ENCODE results near the gene CCDC182.

Gene CCDC182

DNA sequence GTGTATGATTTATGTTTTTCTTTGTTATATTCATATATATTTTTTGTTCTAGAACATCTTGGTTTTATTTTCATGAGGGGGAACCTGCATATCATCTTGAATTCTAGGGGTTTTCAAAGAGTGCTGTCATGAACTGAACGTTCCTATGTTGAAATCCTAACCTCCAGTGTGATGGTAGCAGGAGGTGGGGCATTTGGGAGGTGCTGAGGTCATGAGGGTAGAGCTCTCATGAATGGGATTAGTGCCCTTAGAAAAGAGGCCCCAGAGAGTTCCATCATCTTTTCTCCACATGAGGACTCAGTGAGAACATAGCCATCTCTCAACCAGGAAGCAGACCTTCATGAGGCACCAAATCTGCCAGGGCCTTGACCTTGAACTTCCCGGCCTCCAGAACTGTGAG is 34.6 kb upstream of the CCDC182 start:
- Histone ChIP-seq H3K27me3 (ENCODE audit: insufficient read depth, low read length) (no peaks in the 10 kb centered on the region), H3K36me3 (ENCODE audit: insufficient read depth, low read length) (no peaks in the 10 kb centered on the region), H3K4me1 (ENCODE audit: insufficient read depth, low read length, severe bottlenecking) (peaks cover 20% of the 10 kb centered on the region), H2AFZ (ENCODE audit: low read length) (no peak overlapping the region), H4K20me1 (ENCODE audit: insufficient read depth, low read length) (no peaks in the 10 kb centered on the region), H3K79me2 (ENCODE audit: insufficient read depth, low read length) (no peaks in the 10 kb centered on the region), H3K4me3 (ENCODE audit: low read depth, low read length, poor library complexity, severe bottlenecking) (no peak overlapping the region), H3K4me2 (ENCODE audit: low read length) (no peak overlapping the region), H3F3A (ENCODE audit: insufficient read depth, low read length) (no peaks in the 10 kb centered on the region), H3K27ac (ENCODE audit: low read depth, low read length, poor library complexity, severe bottlenecking) (no peak overlapping the region), H3K9me2 (ENCODE audit: low read depth, low read length) (no peaks in the 10 kb centered on the region), H3K9me3 (ENCODE audit: low read length) (no peaks in the 10 kb centered on the region), H3K9ac (ENCODE audit: low read length) (no peak overlapping the region)
- no peak for TF ChIP-seq EZH2 (IDR thresholded peaks at IDR 0.05; ENCODE audit: borderline replicate concordance, low read length)

GRCh38 chr17:57778306-57778705 is 33.2 kb upstream of the CCDC182 start:
- Histone ChIP-seq H3K27me3 (ENCODE audit: insufficient read depth, low read length) (no peaks in the 10 kb centered on the region; the same call in 1 of the 2 replicates), H4K20me1 (ENCODE audit: insufficient read depth, low read length) (no peaks in the 10 kb centered on the region), H3K27ac (ENCODE audit: low read depth, low read length, poor library complexity, severe bottlenecking) (no peak overlapping the region), H2AFZ (ENCODE audit: low read length) (no peak overlapping the region), H3K4me3 (ENCODE audit: low read depth, low read length, poor library complexity, severe bottlenecking) (no peak overlapping the region), H3K79me2 (ENCODE audit: insufficient read depth, low read length) (no peaks in the 10 kb centered on the region), H3K9ac (ENCODE audit: low read length) (no peak overlapping the region), H3F3A (ENCODE audit: insufficient read depth, low read length) (no peaks in the 10 kb centered on the region), H3K9me3 (ENCODE audit: low read length) (no peaks in the 10 kb centered on the region), H3K4me1 (ENCODE audit: insufficient read depth, low read length, severe bottlenecking) (peaks cover 6% of the 10 kb centered on the region), H3K36me3 (ENCODE audit: insufficient read depth, low read length) (no peaks in the 10 kb centered on the region), H3K9me2 (ENCODE audit: low read depth, low read length) (no peaks in the 10 kb centered on the region), H3K4me2 (ENCODE audit: low read length) (no peak overlapping the region)
- TF ChIP-seq CTCF (IDR thresholded peaks at IDR 0.05; ENCODE audit: low read length) (no peak), EZH2 (IDR thresholded peaks at IDR 0.05; ENCODE audit: borderline replicate concordance, low read length) (no peak)

- Histone ChIP-seq H4K20me1 (ENCODE audit: insufficient read depth, low read length) (no peaks in the 10 kb centered on the region), H3K36me3 (ENCODE audit: insufficient read depth, low read length) (no peaks in the 10 kb centered on the region), H3K79me2 (ENCODE audit: insufficient read depth, low read length) (no peaks in the 10 kb centered on the region), H3K4me1 (ENCODE audit: insufficient read depth, low read length, severe bottlenecking) (no peaks in the 10 kb centered on the region), H3K27ac (ENCODE audit: low read depth, low read length, poor library complexity, severe bottlenecking) (no peak overlapping the region), H3K9ac (ENCODE audit: low read length) (no peak overlapping the region), H3K4me3 (ENCODE audit: low read depth, low read length, poor library complexity, severe bottlenecking) (no peak overlapping the region), H3K27me3 (ENCODE audit: insufficient read depth, low read length) (no peaks in the 10 kb centered on the region; the same call in 1 of the 2 replicates), H3F3A (ENCODE audit: insufficient read depth, low read length) (no peaks in the 10 kb centered on the region), H3K4me2 (ENCODE audit: low read length) (no peak overlapping the region), H3K9me2 (ENCODE audit: low read depth, low read length) (no peaks in the 10 kb centered on the region), H2AFZ (ENCODE audit: low read length) (no peak overlapping the region), H3K9me3 (ENCODE audit: low read length) (no peaks in the 10 kb centered on the region)
- TF ChIP-seq EZH2 (IDR thresholded peaks at IDR 0.05; ENCODE audit: borderline replicate concordance, low read length) (no peak), CTCF (IDR thresholded peaks at IDR 0.05; ENCODE audit: low read length) (no peak)
Observed at GRCh38 chr17:57776366-57776765, 31.3 kb upstream of the CCDC182 start.

DNA sequence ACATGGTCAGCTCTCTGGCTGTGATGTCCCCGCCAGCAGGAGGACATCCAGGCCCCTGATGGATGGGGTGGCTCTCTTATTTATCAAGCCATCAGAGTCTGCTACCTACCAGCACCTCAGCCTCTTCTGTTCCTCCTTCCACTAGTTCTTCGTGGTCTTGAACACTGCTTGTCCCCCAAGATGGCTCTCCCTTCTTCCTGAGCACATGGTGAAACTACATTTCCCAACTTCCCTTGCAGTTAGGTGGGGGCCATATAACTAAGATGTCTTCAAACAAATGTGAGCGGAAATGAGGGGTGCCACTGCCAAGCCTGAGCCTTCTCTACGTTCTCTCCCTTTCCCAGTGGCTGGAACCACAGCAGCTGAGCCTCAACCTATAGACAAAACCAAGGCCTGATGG is 29.8 kb upstream of the CCDC182 start:
- no peaks in the 10 kb centered on the region for H3F3A ChIP-seq (ENCODE audit: insufficient read depth, low read length)
- no peaks in the 10 kb centered on the region; the same call in 1 of the 2 replicates for H3K27me3 ChIP-seq (ENCODE audit: insufficient read depth, low read length)
- H3K9ac ChIP-seq (ENCODE audit: low read length): no peak overlapping the region
- no peaks in the 10 kb centered on the region for H3K4me1 ChIP-seq (ENCODE audit: insufficient read depth, low read length, severe bottlenecking)
- no peaks in the 10 kb centered on the region for H3K9me2 ChIP-seq (ENCODE audit: low read depth, low read length)
- no peak for TF ChIP-seq CTCF (IDR thresholded peaks at IDR 0.05; ENCODE audit: low read length)
- no peak for TF ChIP-seq EZH2 (IDR thresholded peaks at IDR 0.05; ENCODE audit: borderline replicate concordance, low read length)
- H3K36me3 ChIP-seq (ENCODE audit: insufficient read depth, low read length): no peaks in the 10 kb centered on the region
- H3K27ac ChIP-seq (ENCODE audit: low read depth, low read length, poor library complexity, severe bottlenecking): no peak overlapping the region
- H3K4me3 ChIP-seq (ENCODE audit: low read depth, low read length, poor library complexity, severe bottlenecking): no peak overlapping the region
- no peak overlapping the region for H2AFZ ChIP-seq (ENCODE audit: low read length)
- H3K9me3 ChIP-seq (ENCODE audit: low read length): no peaks in the 10 kb centered on the region
- no peaks in the 10 kb centered on the region for H3K79me2 ChIP-seq (ENCODE audit: insufficient read depth, low read length)
- H4K20me1 ChIP-seq (ENCODE audit: insufficient read depth, low read length): no peaks in the 10 kb centered on the region
- no peak overlapping the region for H3K4me2 ChIP-seq (ENCODE audit: low read length)
